Activated CD4-positive, alpha-beta T cell treated with anti-CD3 and anti-CD28 coated beads for 36 hours (primary cell): ENCODE measurements around the gene ATG4A. TPM values are rescaled to one million over a fixed set of nuclear protein-coding genes. Genes with fewer than 3 reads are reported as not detected.
A peak's percentile ranks its signal among the peaks of the same experiment; 100 is the strongest.

ENCODE experiments used
- ATAC-seq: fragments of 200-7000 bp; cut with Tn5 transposase; one replicate; pipeline ENCODE4 v1.10.0; 2021; ENCODE audit warnings: mild to moderate bottlenecking, moderate library complexity
- CTCF ChIA-PET: fragments of 350-600 bp; sonication (Branson Sonifier 250); formaldehyde crosslinking; loops from one replicate; lab custom pipeline; 2021; ENCODE audit warnings: antibody characterized with exemption; lab: Charles Lee
- POLR2A ChIA-PET: fragments of 350-600 bp; sonication (Branson Sonifier 250); formaldehyde crosslinking; loops from one replicate; lab custom pipeline; 2021; ENCODE audit warnings: antibody characterized with exemption, inconsistent platforms; lab: Charles Lee
- DNase-seq: peaks from one replicate; pipeline ENCODE4 v3.0.0-alpha.2; 2020
- H3K27ac Mint-ChIP-seq: one replicate; pipeline ENCODE4 v1.8.0; 2021; ENCODE audit warnings: mixed read lengths
- H3K27me3 Mint-ChIP-seq: one replicate; pipeline ENCODE4 v1.8.0; 2021; ENCODE audit warnings: mixed read lengths
- H3K36me3 Mint-ChIP-seq: one replicate; pipeline ENCODE4 v1.8.0; 2021; ENCODE audit warnings: low read depth, mixed read lengths
- H3K4me1 Mint-ChIP-seq: one replicate; pipeline ENCODE4 v1.8.0; 2021; ENCODE audit warnings: mixed read lengths
- H3K4me3 Mint-ChIP-seq: one replicate; pipeline ENCODE4 v1.8.0; 2021; ENCODE audit warnings: mild to moderate bottlenecking, moderate library complexity, mixed read lengths
- H3K9me3 Mint-ChIP-seq: one replicate; pipeline ENCODE4 v1.8.0; 2021; ENCODE audit warnings: low read depth, mixed read lengths
- intact Hi-C, 2 experiments: fragments of 100-400 bp; cut with DNase I in 1 of 2; cut with micrococcal nuclease in 1 of 2; formaldehyde crosslinking; loops; one replicate each; pipeline versions ENCODE4 v1.14.2 to v1.15.1; 2022 to 2024; cut with DNase I, micrococcal nuclease
- total RNA-seq, 2 experiments: library from RNA; stranded (reverse); gene quantifications; one replicate each; pipeline ENCODE4 v1.2.3, GENCODE V29; 2021

ATG4A gene
- total RNA-seq, 2 experiments from 2014 or later = 7.1 to 7.4 TPM

GRCh38 chrX:108121291-108121690 is 29.7 kb downstream of the ATG4A start:
- H3K9me3 Mint-ChIP-seq = no peaks in the 10 kb centered on the region
- DNase-seq (no peak), ATAC-seq (no peak)
- H3K4me3 Mint-ChIP-seq = no peak overlapping the region
- H3K4me1 Mint-ChIP-seq = no peaks in the 10 kb centered on the region
- H3K27ac Mint-ChIP-seq = no peak overlapping the region
- intact Hi-C loops = no loop called here
- ChIA-PET CTCF (interaction anchor here (0.7 kb wide), 1 partner anchor 83 kb away, joined by 3 read pairs; no protein-coding TSS in a partner anchor), POLR2A (no interaction called here)
- H3K36me3 Mint-ChIP-seq = no peaks in the 10 kb centered on the region
- H3K27me3 Mint-ChIP-seq = no peaks in the 10 kb centered on the region

- intact Hi-C loops = no loop called here
- Mint-ChIP-seq H3K27me3 (no peaks in the 10 kb centered on the region), H3K4me3 (no peak overlapping the region), H3K27ac (no peak overlapping the region), H3K4me1 (no peaks in the 10 kb centered on the region), H3K36me3 (peaks cover 6% of the 10 kb centered on the region), H3K9me3 (no peaks in the 10 kb centered on the region)
- ChIA-PET POLR2A (no interaction called here), CTCF (no interaction called here)
- ATAC-seq (no peak), DNase-seq (no peak)
Observed at GRCh38 chrX:108122748-108123147, 31.2 kb downstream of the ATG4A start.

- no peak for ATAC-seq
- intact Hi-C loops = no loop called here
- no peak for DNase-seq
- Mint-ChIP-seq H3K36me3 (peaks cover 6% of the 10 kb centered on the region), H3K9me3 (no peaks in the 10 kb centered on the region), H3K27me3 (no peaks in the 10 kb centered on the region), H3K27ac (no peak overlapping the region), H3K4me1 (no peaks in the 10 kb centered on the region), H3K4me3 (no peak overlapping the region)
- POLR2A ChIA-PET = no interaction called here
- CTCF ChIA-PET = no interaction called here
Observed at GRCh38 chrX:108123591-108124366, 32.2 kb downstream of the ATG4A start.

GRCh38 chrX:108126661-108127060 is 35.1 kb downstream of the ATG4A start:
- POLR2A ChIA-PET = no interaction called here
- ATAC-seq (no peak), DNase-seq (no peak)
- no peaks in the 10 kb centered on the region for H3K27me3 Mint-ChIP-seq
- peaks cover 14% of the 10 kb centered on the region for H3K36me3 Mint-ChIP-seq
- H3K9me3 Mint-ChIP-seq = no peaks in the 10 kb centered on the region
- CTCF ChIA-PET = no interaction called here
- no peak overlapping the region for H3K27ac Mint-ChIP-seq
- H3K4me1 Mint-ChIP-seq = no peaks in the 10 kb centered on the region
- no peak overlapping the region for H3K4me3 Mint-ChIP-seq
- intact Hi-C loops = no loop called here

GRCh38 chrX:108127152-108127551 is 35.6 kb downstream of the ATG4A start:
- H3K27me3 Mint-ChIP-seq = no peaks in the 10 kb centered on the region
- H3K4me1 Mint-ChIP-seq = no peaks in the 10 kb centered on the region
- DNase-seq = no peak
- H3K4me3 Mint-ChIP-seq = no peak overlapping the region
- no peak for ATAC-seq
- no peaks in the 10 kb centered on the region for H3K9me3 Mint-ChIP-seq
- H3K27ac Mint-ChIP-seq = no peak overlapping the region
- intact Hi-C loops = no loop called here
- POLR2A ChIA-PET = no interaction called here
- H3K36me3 Mint-ChIP-seq = peaks cover 16% of the 10 kb centered on the region
- CTCF ChIA-PET = no interaction called here

- ChIA-PET CTCF (no interaction called here), POLR2A (no interaction called here)
- Mint-ChIP-seq H3K36me3 (peaks cover 22% of the 10 kb centered on the region), H3K27ac (no peak overlapping the region), H3K9me3 (no peaks in the 10 kb centered on the region), H3K27me3 (no peaks in the 10 kb centered on the region), H3K4me1 (no peaks in the 10 kb centered on the region), H3K4me3 (no peak overlapping the region)
- DNase-seq (no peak), ATAC-seq (no peak)
- intact Hi-C loops = no loop called here
Observed at GRCh38 chrX:108130889-108131288, 39.3 kb downstream of the ATG4A start.

- no peak for ATAC-seq
- H3K27ac Mint-ChIP-seq = no peak overlapping the region
- POLR2A ChIA-PET = no interaction called here
- H3K4me1 Mint-ChIP-seq = no peaks in the 10 kb centered on the region
- CTCF ChIA-PET = no interaction called here
- H3K36me3 Mint-ChIP-seq = peaks cover 22% of the 10 kb centered on the region
- H3K4me3 Mint-ChIP-seq = no peak overlapping the region
- no peaks in the 10 kb centered on the region for H3K27me3 Mint-ChIP-seq
- intact Hi-C loops = no loop called here
- no peak for DNase-seq
- no peaks in the 10 kb centered on the region for H3K9me3 Mint-ChIP-seq
Observed at GRCh38 chrX:108131471-108131870, 39.9 kb downstream of the ATG4A start.

GRCh38 chrX:108132034-108132433 is 40.5 kb downstream of the ATG4A start:
- Mint-ChIP-seq H3K36me3 (peaks cover 25% of the 10 kb centered on the region), H3K27ac (no peak overlapping the region), H3K27me3 (no peaks in the 10 kb centered on the region), H3K4me1 (no peaks in the 10 kb centered on the region), H3K4me3 (no peak overlapping the region), H3K9me3 (no peaks in the 10 kb centered on the region)
- ChIA-PET CTCF (interaction anchor here (0.7 kb wide), 1 partner anchor 59 kb away, joined by 3 read pairs; no protein-coding TSS in a partner anchor), POLR2A (no interaction called here)
- ATAC-seq (no peak), DNase-seq (no peak)
- intact Hi-C loops = no loop called here

- Mint-ChIP-seq H3K27ac (no peak overlapping the region), H3K27me3 (no peaks in the 10 kb centered on the region), H3K36me3 (peaks cover 24% of the 10 kb centered on the region), H3K4me1 (no peaks in the 10 kb centered on the region), H3K4me3 (no peak overlapping the region), H3K9me3 (no peaks in the 10 kb centered on the region)
- POLR2A ChIA-PET = interaction anchor here (0.5 kb wide), 1 partner anchor 43 kb away, joined by 3 read pairs; no protein-coding TSS in a partner anchor
- DNase-seq = no peak
- CTCF ChIA-PET = no interaction called here
- no peak for ATAC-seq
- intact Hi-C loops = no loop called here
Observed at GRCh38 chrX:108132876-108133275, 41.3 kb downstream of the ATG4A start.

- Mint-ChIP-seq H3K9me3 (no peaks in the 10 kb centered on the region), H3K4me1 (no peaks in the 10 kb centered on the region), H3K4me3 (no peak overlapping the region), H3K27ac (no peak overlapping the region), H3K27me3 (no peaks in the 10 kb centered on the region), H3K36me3 (peaks cover 33% of the 10 kb centered on the region)
- DNase-seq = peak; percentile 13
- intact Hi-C loops = no loop called here
- POLR2A ChIA-PET = no interaction called here
- ATAC-seq = no peak
- CTCF ChIA-PET = interaction anchor here (0.8 kb wide), 1 partner anchor 1707 kb away, joined by 3 read pairs; no protein-coding TSS in a partner anchor
Observed at GRCh38 chrX:108134724-108135123, 43.1 kb downstream of the ATG4A start.

GRCh38 chrX:108138814-108139702 is 47.5 kb downstream of the ATG4A start:
- Mint-ChIP-seq H3K4me3 (no peak overlapping the region), H3K27ac (no peak overlapping the region), H3K36me3 (peaks cover 30% of the 10 kb centered on the region), H3K9me3 (no peaks in the 10 kb centered on the region), H3K4me1 (no peaks in the 10 kb centered on the region), H3K27me3 (no peaks in the 10 kb centered on the region)
- POLR2A ChIA-PET = no interaction called here
- peak; percentile 5 for DNase-seq
- CTCF ChIA-PET = interaction anchor here (0.6 to 1.5 kb wide), 4 partner anchors 10 to 1179 kb away, joined by 3 to 7 read pairs (median 3); no protein-coding TSS in a partner anchor
- intact Hi-C loops = no loop called here
- no peak for ATAC-seq
